ENCODE measurements around the gene CNOT1.
"Not testable (repeated sequence)": the region's sequence is repeated elsewhere in the genome, so short reads cannot be mapped to it uniquely, and the experiment has no call there.

CNOT1 gene

GRCh38 chr16:58652741-58653140 is 23.1 kb upstream of the CNOT1 start:
- H3K27ac Mint-ChIP-seq (ENCODE audit: low read depth), result no peak overlapping the region
- DNase-seq (ENCODE audit: low spot score in 2 of 2) (no peak), ATAC-seq (replicated peaks; ENCODE audit: extremely low read depth, poor library complexity, severe bottlenecking) (no peak)
- no peak overlapping the region for H3K4me3 Mint-ChIP-seq
- H3K36me3 Mint-ChIP-seq (ENCODE audit: insufficient read depth), result no peaks in the 10 kb centered on the region
- H3K27me3 Mint-ChIP-seq, result peaks cover 11% of the 10 kb centered on the region
- H3K9me3 Mint-ChIP-seq, result no peaks in the 10 kb centered on the region
- no peaks in the 10 kb centered on the region for H3K4me1 Mint-ChIP-seq

DNA sequence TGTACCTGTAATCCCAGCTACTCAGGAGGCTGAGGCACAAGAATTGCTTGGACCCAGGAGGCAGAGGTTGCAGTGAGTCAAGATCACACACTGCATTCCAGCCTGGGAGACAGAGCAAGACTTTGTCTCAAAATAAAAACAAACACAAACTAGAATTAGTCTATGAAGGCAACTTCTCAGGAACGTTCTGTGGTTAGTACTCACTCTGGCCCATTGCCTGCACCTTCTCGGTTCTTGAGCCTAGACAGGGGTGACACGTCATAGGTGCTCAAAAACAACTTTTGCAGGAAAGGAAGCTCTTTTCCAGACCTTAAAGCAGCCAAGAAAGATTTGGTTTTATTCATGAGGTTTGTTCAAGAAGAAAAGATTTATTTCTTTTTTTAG is 22.3 kb upstream of the CNOT1 start:
- Mint-ChIP-seq H3K27ac (ENCODE audit: low read depth) (no peak overlapping the region), H3K4me3 (no peak overlapping the region), H3K27me3 (peaks cover 11% of the 10 kb centered on the region), H3K36me3 (ENCODE audit: insufficient read depth) (no peaks in the 10 kb centered on the region), H3K4me1 (no peaks in the 10 kb centered on the region), H3K9me3 (no peaks in the 10 kb centered on the region)
- DNase-seq (ENCODE audit: low spot score in 2 of 2), result no peak
- no peak for ATAC-seq (replicated peaks; ENCODE audit: extremely low read depth, poor library complexity, severe bottlenecking)

DNA sequence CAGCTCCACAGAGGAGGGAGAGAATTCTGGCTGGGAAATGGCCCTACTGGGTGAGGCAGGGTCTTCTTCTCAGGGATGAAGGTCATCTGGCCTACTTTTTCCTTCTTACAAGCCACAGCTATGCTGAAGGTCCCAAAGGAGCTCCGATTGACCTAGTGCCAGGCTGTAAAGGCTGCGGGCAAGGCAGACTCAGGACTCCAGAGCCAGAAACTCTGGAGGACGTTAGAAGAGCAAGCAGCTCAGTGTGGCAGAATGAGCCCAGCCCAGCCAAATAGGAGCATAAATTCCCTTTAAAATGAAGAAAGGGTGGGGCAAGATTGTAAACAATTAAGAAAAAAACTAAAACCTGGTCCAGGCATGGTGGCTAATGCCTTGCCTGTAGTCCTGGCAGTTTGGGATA is 20.1 kb upstream of the CNOT1 start:
- Mint-ChIP-seq H3K4me3 (no peak overlapping the region), H3K36me3 (ENCODE audit: insufficient read depth) (no peaks in the 10 kb centered on the region), H3K27me3 (peaks cover 11% of the 10 kb centered on the region), H3K9me3 (no peaks in the 10 kb centered on the region), H3K4me1 (no peaks in the 10 kb centered on the region), H3K27ac (ENCODE audit: low read depth) (no peak overlapping the region)
- DNase-seq (ENCODE audit: low spot score in 2 of 2) (no peak), ATAC-seq (replicated peaks; ENCODE audit: extremely low read depth, poor library complexity, severe bottlenecking) (no peak)

- no peaks in the 10 kb centered on the region for H3K36me3 Mint-ChIP-seq (ENCODE audit: insufficient read depth)
- H3K27ac Mint-ChIP-seq (ENCODE audit: low read depth), result no peak overlapping the region
- DNase-seq (ENCODE audit: low spot score in 2 of 2), result no peak
- no peaks in the 10 kb centered on the region for H3K9me3 Mint-ChIP-seq
- no peaks in the 10 kb centered on the region for H3K4me1 Mint-ChIP-seq
- H3K4me3 Mint-ChIP-seq, result no peak overlapping the region
- ATAC-seq (replicated peaks; ENCODE audit: extremely low read depth, poor library complexity, severe bottlenecking), result no peak
- H3K27me3 Mint-ChIP-seq, result no peaks in the 10 kb centered on the region
These were observed 17.5 kb upstream of the CNOT1 start for GRCh38 chr16:58647107-58647506.

DNA sequence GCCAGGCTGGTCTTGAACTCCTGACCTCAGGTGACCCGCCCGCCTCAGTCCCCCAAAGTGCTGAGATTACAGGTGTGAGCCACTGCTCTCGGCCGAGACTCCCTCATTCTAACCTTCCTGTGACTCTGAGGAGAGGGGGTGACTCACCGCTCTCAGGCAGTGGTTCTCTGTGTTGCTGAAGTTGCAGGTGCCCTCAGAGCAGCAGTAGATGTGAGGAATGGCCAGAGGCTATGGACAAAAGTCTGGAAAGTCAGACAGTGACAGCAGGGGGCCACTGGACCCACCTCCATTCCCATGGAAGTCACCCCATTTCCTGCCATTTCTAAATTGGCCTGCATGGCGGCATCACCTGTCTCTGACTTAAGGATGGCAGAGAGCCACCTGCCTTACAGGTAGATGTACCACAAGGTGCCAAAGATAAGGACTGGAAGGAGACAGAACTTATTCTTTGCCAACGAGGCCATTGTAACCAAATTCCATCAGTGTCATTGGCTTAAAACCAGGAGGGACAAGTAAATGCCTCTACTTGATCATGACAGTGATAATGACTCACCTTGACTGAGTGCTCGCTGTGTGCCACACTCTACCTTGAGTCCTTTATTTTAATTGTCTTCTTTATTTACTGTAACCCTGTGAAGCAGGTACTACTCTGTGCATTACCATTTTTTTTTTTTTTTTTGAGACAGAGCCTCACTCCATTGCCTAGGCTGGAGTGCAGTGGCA is 15.3 kb upstream of the CNOT1 start:
- no peaks in the 10 kb centered on the region for H3K36me3 Mint-ChIP-seq (ENCODE audit: insufficient read depth)
- no peak for ATAC-seq (replicated peaks; ENCODE audit: extremely low read depth, poor library complexity, severe bottlenecking)
- no peak for DNase-seq (ENCODE audit: low spot score in 2 of 2)
- H3K9me3 Mint-ChIP-seq, result no peaks in the 10 kb centered on the region
- H3K27me3 Mint-ChIP-seq, result peaks cover 5% of the 10 kb centered on the region
- H3K4me3 Mint-ChIP-seq, result no peak overlapping the region
- H3K4me1 Mint-ChIP-seq, result no peaks in the 10 kb centered on the region
- no peak overlapping the region for H3K27ac Mint-ChIP-seq (ENCODE audit: low read depth)

- H3K4me1 Mint-ChIP-seq, result no peaks in the 10 kb centered on the region
- peaks cover 13% of the 10 kb centered on the region for H3K27me3 Mint-ChIP-seq
- H3K27ac Mint-ChIP-seq (ENCODE audit: low read depth), result no peak overlapping the region
- no peaks in the 10 kb centered on the region for H3K36me3 Mint-ChIP-seq (ENCODE audit: insufficient read depth)
- no peak overlapping the region for H3K4me3 Mint-ChIP-seq
- ATAC-seq (replicated peaks; ENCODE audit: extremely low read depth, poor library complexity, severe bottlenecking), result no peak
- H3K9me3 Mint-ChIP-seq, result no peaks in the 10 kb centered on the region
- no peak for DNase-seq (ENCODE audit: low spot score in 2 of 2)
These were observed 14.5 kb upstream of the CNOT1 start for GRCh38 chr16:58644108-58644507.

GRCh38 chr16:58640949-58641348 is 11.3 kb upstream of the CNOT1 start:
- Mint-ChIP-seq H3K4me1 (no peaks in the 10 kb centered on the region), H3K27ac (ENCODE audit: low read depth) (no peak overlapping the region), H3K27me3 (peaks cover 36% of the 10 kb centered on the region), H3K9me3 (no peaks in the 10 kb centered on the region), H3K4me3 (no peak overlapping the region), H3K36me3 (ENCODE audit: insufficient read depth) (peaks cover 3% of the 10 kb centered on the region)
- ATAC-seq (replicated peaks; ENCODE audit: extremely low read depth, poor library complexity, severe bottlenecking) (no peak), DNase-seq (ENCODE audit: low spot score in 2 of 2) (no peak)

- ATAC-seq (replicated peaks; ENCODE audit: extremely low read depth, poor library complexity, severe bottlenecking) (no peak), DNase-seq (ENCODE audit: low spot score in 2 of 2) (no peak)
- H3K27me3 Mint-ChIP-seq, result peaks cover 38% of the 10 kb centered on the region
- peaks cover 3% of the 10 kb centered on the region for H3K36me3 Mint-ChIP-seq (ENCODE audit: insufficient read depth)
- no peaks in the 10 kb centered on the region for H3K9me3 Mint-ChIP-seq
- H3K27ac Mint-ChIP-seq (ENCODE audit: low read depth), result no peak overlapping the region
- no peaks in the 10 kb centered on the region for H3K4me1 Mint-ChIP-seq
- no peak overlapping the region for H3K4me3 Mint-ChIP-seq
These were observed 10.2 kb upstream of the CNOT1 start for GRCh38 chr16:58639836-58640235.

DNA sequence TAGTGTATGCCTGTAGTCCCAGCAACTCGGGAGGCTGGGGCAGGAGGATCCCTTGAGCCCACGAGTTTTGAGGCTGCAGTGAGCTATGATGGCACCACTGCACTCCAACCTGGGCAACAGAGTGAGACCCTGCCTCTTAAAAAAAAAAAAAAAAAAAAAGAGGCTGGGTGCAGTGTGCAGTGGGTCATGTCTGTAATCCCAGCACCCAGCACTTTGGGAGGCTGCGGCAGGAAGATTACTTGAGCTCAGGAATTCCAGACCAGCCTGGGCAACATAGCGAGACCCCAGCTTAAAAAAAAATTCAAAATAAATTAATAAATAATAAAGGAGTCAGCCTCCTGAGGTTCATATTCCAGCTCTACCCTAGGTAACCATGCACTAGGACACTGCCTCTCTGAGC is 9.6 kb upstream of the CNOT1 start:
- Mint-ChIP-seq H3K36me3 (ENCODE audit: insufficient read depth) (peaks cover 3% of the 10 kb centered on the region), H3K27ac (ENCODE audit: low read depth) (no peak overlapping the region), H3K9me3 (no peaks in the 10 kb centered on the region), H3K27me3 (peaks cover 38% of the 10 kb centered on the region), H3K4me1 (no peaks in the 10 kb centered on the region), H3K4me3 (no peak overlapping the region)
- DNase-seq (ENCODE audit: low spot score in 2 of 2), result no peak
- ATAC-seq (replicated peaks; ENCODE audit: extremely low read depth, poor library complexity, severe bottlenecking), result no peak

- no peak for ATAC-seq (replicated peaks; ENCODE audit: extremely low read depth, poor library complexity, severe bottlenecking)
- peaks cover 3% of the 10 kb centered on the region for H3K36me3 Mint-ChIP-seq (ENCODE audit: insufficient read depth)
- no peaks in the 10 kb centered on the region for H3K9me3 Mint-ChIP-seq
- no peak for DNase-seq (ENCODE audit: low spot score in 2 of 2)
- no peaks in the 10 kb centered on the region for H3K4me1 Mint-ChIP-seq
- no peak overlapping the region for H3K27ac Mint-ChIP-seq (ENCODE audit: low read depth)
- no peak overlapping the region for H3K4me3 Mint-ChIP-seq
- H3K27me3 Mint-ChIP-seq, result peaks cover 38% of the 10 kb centered on the region
These were observed 8.8 kb upstream of the CNOT1 start for GRCh38 chr16:58638148-58639036.

DNA sequence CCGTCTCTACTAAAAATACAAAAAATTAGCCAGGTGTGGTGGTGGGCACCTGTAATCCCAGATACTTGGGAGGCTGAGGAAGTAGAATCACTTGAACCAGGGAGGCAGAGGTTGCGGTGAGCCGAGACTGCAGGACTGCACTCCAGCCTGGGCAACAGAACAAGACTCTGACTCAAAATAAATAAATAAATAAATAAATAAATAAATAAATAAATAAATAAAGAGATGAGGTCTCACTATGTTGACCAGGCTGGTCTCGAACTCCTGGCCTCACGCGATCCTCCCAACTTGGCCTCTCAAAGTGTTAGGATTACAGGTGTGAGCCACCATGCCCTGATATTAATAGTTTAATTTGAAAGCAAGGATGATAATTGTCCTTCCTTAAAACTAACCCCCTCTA is 7.4 kb upstream of the CNOT1 start:
- not testable (repeated sequence) for H3K4me1 Mint-ChIP-seq, H3K9me3 Mint-ChIP-seq
- peaks cover 38% of the 10 kb centered on the region for H3K27me3 Mint-ChIP-seq

GRCh38 chr16:58636466-58636865 is 6.8 kb upstream of the CNOT1 start:
- no peaks in the 10 kb centered on the region for H3K4me1 Mint-ChIP-seq
- H3K27ac Mint-ChIP-seq (ENCODE audit: low read depth), result no peak overlapping the region
- H3K9me3 Mint-ChIP-seq, result no peaks in the 10 kb centered on the region
- H3K36me3 Mint-ChIP-seq (ENCODE audit: insufficient read depth), result peaks cover 3% of the 10 kb centered on the region
- ATAC-seq (replicated peaks; ENCODE audit: extremely low read depth, poor library complexity, severe bottlenecking) (no peak), DNase-seq (ENCODE audit: low spot score in 2 of 2) (no peak)
- peaks cover 38% of the 10 kb centered on the region for H3K27me3 Mint-ChIP-seq
- H3K4me3 Mint-ChIP-seq, result no peak overlapping the region

More for the DNA sequence above, 7.4 kb upstream of the CNOT1 start:
- not testable (repeated sequence) for H3K36me3 Mint-ChIP-seq (ENCODE audit: insufficient read depth); H3K4me3 Mint-ChIP-seq; DNase-seq (ENCODE audit: low spot score in 2 of 2); ATAC-seq (replicated peaks; ENCODE audit: extremely low read depth, poor library complexity, severe bottlenecking); H3K27ac Mint-ChIP-seq (ENCODE audit: low read depth)

DNA sequence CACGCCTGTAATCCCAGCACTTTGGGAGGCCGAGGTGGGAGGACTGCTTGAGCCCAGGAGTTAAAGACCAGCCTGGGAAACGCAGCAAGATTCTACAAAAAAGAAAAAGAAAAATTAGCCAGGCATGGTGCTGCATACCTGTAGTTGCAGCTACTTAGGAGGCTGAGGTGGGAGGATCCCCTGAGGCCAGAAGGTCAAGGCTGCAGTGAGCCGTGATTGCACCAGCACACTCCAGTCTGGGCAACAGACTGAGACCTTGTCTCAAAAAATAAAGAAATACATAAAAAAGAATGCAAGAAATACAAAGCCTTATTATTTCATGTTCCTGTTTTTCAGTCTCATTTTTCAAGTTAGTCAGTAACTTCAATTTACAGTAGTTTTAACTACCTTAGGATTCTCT is 5.9 kb upstream of the CNOT1 start:
- ATAC-seq (replicated peaks; ENCODE audit: extremely low read depth, poor library complexity, severe bottlenecking), result no peak
- Mint-ChIP-seq H3K4me1 (peaks cover 3% of the 10 kb centered on the region), H3K27ac (ENCODE audit: low read depth) (no peak overlapping the region), H3K4me3 (no peak overlapping the region), H3K9me3 (no peaks in the 10 kb centered on the region), H3K27me3 (peaks cover 38% of the 10 kb centered on the region), H3K36me3 (ENCODE audit: insufficient read depth) (peaks cover 3% of the 10 kb centered on the region)
- no peak for DNase-seq (ENCODE audit: low spot score in 2 of 2)
